Renal cortical epithelial cell (primary cell): ENCODE data around the gene KAT2A. TPM values are rescaled to one million over a fixed set of nuclear protein-coding genes. Genes with fewer than 3 reads are reported as not detected.
A peak's percentile ranks its signal among the peaks of the same experiment; 100 is the strongest.

ENCODE experiments used
- DNase-seq: peaks from one replicate; pipeline ENCODE4 v3.0.0-alpha.2; 2011; ENCODE audit warnings: low read depth
- total RNA-seq: library from RNA; depleted of rRNA; stranded (reverse); fragments of >200 nt; gene quantifications from 2 replicates; pipeline ENCODE4 v1.2.3, GENCODE V29; 2014

KAT2A gene
- total RNA-seq, 1 donor from 2014 or later, result 15.4 TPM

DNA sequence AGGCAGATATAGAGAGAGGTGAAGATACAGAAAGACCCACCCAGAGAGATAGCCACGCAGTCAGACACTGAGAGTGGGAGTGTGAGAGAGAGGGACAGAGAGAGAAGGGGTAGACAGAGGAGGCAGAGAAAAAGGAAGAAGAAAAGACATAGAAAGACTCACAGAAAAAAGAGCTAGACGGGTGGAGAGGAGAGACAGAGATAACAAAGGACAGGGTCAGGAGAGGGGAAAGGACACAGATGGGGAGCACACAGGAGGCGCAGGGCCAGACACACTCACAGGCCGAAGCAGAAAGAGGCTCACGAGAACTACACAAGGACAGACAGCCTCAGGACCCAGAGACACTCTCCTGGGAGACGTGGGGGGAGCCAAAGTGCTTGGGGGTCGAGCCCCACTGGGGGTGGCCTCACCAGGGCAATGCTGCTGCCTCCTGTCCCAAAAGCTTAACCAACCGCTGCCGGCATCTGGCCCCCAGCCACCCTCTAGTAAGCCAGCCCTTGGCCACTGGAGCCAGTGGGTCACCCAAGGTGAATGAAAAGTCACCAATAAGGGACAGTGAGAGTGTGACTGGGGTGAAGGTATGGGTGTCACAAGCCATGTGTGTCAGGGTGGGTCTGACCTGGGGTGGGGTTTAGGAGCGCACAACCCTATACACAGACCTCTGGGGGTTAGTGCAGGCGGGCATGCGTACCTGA lies 26.6 kb downstream of the KAT2A start:
- DNase-seq, result no peak

DNA sequence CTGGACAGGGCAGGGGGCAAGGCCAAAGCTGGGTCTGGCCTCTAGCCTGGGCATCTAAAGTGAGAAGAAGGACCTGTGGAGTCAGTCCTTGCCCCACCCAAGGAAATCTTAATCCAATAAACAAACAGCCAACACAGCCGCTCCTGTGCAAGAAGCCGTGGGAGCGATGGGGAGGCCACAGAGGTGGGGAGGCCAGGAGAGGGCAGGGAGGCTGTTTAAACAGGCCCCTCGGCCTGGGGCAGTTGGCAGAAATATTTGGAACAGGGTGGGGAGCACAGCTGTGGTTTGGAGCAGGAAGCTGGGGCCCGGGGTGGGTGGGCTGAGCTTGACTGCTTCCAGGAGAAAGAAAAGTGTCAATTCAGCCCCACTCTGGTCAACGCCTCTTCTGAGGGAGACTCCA lies 28.2 kb downstream of the KAT2A start:
- DNase-seq, result no peak

DNA sequence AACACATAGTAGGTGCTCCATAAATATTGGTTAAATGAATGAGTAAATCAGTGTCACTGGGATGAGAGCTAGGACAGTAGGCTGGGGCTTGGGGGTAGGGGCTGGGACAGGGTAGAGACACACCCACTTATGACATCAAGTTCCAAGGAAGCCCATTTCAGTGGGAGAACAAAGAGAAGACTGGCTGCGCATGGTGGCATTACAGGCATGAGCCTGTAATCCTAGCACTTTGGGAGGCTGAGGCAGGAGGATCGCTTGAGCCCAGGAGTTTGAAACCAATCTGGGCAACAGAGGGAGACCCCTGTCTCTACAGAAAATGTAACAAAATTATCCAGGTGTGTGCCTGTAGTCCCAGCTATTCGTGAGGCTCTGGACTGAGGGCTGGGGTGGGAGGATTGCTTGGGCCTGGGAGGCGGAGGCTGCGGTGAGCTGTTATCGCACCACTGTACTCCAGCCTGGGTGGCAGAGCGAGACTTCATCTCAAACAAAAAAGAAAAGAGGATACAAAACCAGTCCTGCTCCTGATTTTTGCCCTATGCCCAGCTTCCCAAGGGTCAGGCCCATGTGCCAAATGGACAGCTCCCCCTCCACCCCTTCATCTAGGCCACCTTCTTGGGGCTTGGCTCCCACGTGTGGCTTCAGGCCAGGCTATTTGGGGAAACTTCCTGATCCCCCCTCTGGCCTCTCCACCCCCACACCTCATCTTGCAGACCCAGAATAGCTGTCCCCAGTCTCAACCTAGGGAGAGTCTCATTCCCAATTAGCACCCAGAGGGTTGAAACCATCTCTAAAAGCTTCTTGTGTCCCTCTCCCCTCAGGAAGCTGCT lies 30.0 kb downstream of the KAT2A start:
- no peak for DNase-seq

DNA sequence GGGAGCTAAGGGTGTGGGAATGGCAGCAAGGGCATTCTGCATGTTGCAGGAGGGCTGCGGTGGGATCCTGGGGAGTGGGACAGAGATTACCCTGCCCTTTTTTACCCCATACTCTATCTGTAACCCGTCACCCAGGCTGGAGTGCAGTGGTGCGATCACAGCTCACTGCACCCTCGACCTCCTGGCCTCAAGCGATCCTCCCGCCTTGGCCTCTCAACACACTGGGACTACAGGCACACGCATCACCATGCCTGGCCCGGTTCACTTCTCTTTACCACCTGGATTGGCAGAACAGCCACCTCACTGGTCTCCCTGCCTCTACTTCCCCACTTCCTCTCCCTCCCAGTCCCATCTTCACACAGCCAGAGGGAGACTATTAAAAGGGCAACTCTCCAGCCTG lies 32.4 kb downstream of the KAT2A start:
- no peak for DNase-seq

DNA sequence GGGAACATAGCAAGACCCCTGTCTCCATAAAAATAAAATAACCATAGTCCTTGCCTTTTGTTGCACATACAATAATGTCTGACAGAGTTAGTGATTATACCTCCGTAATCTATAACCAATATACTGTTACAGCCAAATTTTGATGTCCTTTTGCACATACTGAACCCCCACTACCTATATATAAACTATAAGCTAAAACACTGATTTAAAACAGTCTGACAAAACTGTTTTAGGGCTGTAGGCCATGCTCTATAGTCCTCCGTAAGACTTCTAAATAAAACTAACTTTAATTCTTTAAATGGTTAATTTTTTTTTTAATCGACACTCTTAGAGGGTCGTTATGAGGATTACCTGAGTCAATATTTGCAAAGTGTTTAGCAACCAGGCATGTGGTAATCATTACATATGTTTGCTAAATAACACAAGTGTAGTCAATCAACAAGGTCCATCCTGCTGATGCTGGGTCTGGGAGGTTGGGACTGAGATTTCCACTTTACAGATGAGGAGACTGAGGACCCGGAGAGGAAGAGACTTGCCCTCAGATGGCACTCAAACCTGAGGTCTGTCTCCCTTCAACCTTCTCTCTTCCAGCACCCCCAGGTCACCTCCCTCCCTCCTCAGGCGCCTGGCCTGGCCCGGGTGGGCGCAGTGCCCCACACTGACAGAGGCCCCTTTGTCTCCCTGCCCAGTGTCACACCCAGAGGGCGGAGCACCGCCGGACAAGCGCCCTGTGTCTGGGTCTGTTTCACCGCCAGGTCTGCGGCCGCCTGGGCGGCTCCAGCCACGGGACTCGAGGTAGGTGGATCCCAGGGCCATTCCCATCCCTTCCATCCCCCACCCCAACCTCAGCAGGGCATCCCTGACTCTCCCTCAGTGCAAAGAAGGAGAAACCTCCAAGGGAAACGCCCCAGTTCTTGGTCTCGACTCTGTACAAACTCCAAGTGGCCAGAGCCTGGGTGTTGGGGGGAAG lies 33.1 kb downstream of the KAT2A start:
- no peak for DNase-seq

DNA sequence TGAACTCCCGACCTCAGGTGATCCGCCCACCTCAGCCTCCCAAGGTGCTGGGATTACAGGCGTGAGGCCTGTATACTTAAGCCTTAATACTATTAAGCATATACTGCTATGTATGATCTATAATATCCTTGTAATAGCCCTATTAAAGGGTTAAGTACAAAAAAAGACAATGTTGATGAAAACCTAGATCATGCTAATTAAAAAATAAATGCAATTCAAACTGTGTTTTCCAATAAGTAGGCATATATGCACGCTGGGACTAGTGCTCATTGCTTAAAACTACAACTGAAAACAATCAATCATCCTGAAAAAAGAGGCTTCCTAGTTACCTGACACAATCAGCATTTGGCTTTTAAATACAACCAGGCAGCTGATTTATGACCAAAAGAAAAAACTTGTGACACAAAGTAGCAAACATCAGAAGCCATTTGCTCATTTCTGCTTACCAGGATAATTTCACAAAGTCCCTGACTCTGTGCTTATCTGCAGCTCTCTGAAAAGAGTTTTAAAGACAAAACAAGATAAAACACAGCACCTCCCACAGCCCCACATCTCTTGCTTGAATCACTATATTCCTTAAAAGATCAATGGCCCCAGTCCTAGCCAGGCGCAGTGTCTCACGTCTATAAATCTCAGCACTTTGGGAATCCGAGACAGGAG lies 34.0 kb downstream of the KAT2A start:
- DNase-seq, result no peak

DNA sequence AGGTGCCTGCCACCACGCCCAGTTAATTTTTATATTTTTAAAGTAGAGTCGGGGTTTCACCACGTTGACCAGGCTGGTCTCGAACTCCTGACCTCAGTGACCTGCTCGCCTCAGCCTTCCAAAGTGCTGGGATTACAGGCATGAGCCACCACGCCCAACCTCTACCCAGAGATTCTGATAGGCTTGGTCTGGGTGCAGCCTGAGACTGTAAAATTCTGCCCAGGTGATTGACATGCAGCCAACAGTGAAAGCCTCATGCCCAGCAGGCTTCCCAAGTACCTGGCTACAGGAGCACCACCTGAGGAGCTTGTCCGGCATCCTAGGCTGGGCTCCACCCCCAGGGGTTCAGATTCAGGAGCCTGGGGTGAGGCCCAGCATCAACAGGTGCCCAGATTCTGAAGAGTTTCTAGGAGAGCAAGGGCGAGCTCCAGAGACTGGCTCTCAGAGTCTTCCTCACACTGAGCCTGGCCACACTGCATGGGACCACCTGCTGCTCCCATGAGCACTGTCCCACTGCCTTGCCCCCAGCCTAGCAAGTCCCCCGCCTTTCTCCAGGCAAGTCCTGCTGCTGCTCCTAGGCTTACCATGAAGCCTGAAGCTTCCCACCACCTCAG lies 39.5 kb downstream of the KAT2A start:
- no peak for DNase-seq

DNA sequence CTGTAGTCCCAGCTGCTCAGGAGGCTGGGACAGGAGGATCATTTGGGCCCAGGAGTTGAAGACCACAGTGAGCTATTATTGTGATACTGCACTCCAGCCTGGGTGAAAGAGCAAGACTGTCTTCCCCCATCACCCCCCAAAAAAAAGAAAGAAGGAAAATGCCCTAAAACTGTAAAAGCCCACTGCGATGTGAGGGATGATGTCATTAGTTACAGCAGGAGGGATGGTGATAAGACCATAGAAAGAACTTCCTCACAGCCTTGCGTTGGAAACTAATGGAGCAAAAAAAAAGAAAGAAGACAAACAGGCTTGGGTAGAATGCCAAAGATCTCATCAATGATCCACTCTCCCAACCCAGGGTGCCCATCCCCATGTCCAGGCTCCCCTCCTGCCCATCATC lies 41.6 kb downstream of the KAT2A start:
- DNase-seq, result no peak

DNA sequence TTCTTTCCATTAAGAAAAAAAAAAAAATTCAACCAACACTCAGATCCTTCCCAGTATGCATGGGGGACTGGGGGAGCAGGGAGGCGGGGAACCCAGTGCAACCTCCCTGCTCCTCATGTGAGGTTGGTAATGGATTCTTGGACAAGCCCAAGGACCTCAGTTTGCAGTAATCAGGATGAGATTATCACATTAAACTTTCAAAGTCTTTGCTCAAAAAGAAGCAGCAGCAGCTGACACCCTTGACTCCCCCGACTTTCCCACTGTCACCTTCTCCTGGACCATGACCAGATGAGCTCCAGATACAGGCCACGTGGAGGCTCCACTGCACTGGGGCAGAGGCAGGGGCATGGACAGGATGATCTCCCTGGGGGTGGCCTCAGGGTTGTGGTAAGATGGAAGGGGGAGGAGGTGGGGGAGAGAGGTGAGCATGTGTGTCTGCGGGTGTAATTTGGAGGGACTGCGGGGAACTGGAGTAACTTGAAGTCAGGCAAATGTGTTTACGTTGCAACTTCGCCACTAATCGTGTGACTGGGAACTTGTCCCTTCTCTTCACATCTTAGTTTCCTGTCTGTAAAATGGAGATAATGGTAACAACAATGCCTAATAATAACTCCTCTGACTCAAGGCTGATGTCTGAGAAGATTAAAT lies 42.6 kb downstream of the KAT2A start:
- DNase-seq, result no peak

DNA sequence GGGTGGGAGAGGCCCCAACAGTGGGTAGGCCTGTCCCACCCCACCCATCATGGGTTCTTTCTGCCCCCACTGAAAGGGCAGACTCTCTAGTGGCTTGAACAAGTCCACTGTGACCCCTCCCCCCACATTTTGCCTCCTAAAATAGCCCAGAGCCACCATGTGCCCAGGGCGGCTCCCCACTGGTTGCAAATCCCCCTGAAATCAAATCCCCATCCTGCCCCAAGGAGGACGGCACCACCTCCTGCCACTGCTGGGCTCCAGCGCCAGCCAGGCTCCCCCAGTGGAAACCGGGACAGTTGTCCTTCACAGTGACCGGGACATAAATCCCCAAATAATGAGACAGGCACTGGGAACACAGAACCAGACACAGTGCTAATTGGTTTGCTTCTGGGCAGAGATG lies 43.4 kb downstream of the KAT2A start:
- DNase-seq, result no peak

DNA sequence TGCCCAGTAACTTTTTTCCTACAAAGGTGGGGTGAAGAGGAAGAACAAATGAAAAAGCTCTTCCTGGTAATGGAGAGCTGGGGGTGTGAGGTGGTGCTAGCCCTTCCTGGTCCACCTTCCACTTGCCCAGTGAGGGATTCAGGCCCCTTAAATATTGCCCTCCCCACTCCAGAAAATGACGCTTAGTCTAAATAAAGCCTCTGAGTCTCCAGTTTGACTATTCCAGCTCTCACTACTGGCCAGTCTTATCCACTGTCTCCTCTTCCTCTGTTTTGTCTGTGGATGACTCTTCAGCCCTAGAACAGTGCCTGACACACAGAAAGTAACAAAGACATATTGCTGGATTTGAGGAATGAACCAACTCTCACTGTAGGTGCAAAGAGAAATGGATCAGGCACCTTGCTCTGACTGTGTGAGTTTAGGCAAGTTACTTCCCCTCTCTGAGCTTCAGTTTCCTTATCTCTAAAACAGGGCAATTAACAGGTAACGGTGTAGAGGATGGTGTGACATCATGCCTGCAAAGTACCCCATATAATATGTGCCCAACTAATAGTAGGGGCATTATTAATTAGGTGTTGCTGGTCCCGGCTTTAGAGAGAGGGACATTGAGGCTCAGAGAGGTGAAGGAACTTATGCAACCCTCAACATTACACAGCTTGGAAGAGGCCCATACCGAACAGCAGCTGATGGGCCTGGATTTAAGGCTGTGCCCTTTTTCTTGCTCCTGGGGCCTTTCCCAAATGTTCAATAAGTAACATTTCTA lies 44.2 kb downstream of the KAT2A start:
- DNase-seq, result no peak

DNA sequence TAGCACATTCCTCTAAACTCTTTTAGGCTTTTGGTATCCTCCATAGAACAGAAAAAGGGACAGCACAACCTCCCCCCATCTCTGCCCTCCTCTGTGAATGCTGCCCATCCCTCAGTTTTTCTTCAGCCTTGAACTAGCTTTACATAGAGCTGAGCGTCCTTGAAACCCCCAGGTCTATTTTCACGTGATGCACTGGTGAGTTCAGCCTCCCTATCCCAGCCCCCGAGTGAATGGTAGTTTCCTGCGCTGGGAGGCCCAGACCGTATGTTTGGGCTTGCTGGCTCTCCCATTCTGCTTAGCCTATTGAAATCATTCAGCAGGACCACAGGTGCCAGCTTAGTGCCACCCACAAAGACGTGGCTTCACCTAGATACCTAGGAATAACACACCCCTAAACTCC lies 45.4 kb downstream of the KAT2A start:
- no peak for DNase-seq

DNA sequence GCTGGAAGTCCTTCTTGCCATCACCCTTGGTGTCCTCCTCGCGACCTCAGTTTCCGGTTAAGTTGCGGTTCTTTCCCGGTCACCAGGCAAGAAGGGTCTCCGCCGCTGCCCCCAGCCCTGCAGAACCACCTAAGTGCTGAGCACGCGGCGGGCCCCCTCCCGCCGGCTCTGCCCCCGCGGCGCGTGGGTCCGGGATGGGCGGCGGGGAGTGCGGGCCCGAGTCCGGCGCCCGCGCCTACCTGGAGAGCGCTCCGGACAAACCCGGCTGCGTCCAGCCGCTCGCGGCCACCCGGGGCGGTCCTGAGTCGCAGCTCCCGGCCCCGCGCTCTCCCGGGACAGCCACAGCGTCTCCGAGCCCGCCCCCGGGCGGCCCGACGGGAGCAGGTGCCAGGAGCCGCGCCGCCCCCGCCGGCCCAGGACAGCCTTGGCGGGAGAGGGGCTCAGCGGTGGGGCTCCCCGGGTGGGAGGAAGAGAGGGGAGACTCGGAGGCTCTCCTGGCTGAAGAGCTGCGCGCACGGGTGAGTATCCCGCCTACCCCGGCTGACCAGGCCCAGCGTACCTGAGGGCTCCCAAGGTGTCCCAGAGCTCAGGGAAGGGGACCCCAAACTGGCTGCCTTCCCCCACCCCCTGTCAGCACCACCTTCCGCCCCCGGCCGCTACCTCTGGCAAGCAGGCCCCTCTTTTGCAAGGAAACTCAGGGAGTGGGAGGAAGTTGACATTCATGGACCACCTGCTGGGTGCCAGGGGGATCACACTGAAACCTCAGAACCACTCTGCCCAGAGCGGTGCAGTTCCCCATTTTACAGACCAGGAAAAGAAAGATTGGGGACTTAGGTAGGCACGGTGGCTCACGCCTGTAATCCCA lies 48.6 kb downstream of the KAT2A start:
- DNase-seq, result no peak

DNA sequence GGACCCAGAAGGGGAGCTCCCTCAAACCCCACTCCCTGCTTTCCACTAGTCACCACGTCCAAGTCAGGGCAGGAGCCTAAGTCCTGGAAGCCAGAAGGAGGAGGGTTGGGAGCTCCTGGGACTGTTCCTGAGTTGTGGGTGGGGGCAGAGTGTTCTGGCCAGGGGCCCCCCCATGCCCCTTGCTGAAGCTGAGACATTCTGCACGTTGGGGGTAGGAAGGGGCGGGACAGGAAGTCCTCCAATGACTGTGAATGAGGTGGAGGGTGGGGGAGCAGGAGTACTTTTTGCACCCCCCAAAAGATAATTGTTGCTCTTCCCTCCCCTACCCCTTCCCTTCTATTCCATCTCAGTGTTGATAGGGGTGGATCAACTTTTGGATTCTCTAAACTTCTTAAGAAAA lies 49.4 kb downstream of the KAT2A start:
- no peak for DNase-seq

DNA sequence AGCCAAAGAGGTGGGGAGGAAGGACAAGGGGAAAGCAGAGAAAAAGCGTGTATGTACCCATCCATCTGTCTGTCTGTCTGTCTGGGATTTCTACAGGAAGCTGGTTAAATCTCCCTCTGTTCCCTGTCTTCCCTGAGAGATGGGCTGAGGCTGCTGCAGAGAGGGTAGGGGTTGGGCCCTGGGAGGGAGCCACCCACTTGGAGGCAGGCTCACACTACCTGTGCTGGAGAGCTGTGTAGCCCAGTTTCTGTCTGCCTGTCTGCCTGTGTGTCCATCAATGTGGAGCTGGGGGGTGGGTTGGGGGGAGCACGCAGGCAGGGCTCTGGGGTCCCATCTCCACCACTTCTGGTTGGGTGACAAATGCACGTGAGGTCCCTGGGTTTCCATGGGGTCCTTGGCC lies 52.2 kb downstream of the KAT2A start:
- DNase-seq, result no peak

DNA sequence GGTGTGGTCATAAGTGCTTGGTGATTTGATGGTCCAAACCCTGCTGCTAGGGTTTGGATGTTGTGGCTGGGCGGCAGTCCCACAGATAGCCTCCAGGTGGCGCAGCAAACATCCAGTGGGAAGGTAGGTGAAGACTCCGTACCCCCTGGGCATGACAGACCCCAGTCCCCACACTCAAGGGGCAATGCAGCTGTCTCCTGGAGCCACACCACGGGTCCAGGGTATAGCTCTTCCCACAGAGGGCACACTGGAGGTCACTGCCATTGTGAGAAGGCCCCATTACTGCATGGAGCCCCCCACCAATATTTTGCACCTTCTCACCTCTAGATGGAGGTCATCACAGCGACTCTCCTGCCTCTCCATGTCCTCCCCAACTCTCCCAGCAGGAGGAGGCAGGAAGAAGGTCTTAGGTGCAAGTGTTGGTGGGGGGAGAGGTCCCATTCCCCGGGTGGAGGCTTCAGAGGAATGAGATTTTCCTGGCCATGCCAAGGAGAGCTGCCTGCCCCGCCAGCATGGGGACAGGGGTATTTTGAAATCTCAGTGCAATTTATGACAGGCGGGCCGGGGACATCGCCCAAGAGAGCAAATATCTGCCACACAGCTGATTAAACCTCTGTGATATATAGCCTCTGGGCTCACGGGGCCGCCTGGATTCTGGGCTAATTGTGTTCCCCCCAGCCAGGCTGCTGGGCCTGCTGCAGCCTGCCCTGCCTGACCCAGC lies 53.6 kb downstream of the KAT2A start:
- DNase-seq, result peak; percentile 12

DNA sequence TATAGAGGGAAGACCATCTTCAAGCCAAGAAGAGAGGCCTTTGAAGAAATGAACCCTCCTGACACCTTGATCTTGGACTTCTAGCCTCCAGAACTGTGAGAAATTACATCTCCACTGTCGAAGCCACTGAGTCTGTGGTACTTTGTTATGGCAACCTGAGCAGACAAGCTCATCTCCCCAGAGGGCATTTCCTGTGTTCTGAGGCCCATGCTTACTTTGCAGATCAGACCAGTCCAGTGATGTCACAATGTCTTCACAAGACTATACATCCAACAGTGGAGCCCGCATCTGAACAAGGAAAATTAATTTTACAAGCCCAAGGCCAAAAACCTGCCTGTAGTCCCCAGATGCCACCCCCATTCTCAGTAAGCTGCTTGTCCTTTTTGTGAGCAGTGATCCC lies 56.0 kb downstream of the KAT2A start:
- DNase-seq, result no peak
